ENCODE data around the gene ULK4.

The ULK4 gene

GRCh38 chr3:41991437-41991836, 29.5 kb upstream of the ULK4 start:
- Histone ChIP-seq H3K9me3 (ENCODE audit: control insufficient read depth, insufficient read depth, low read depth, low read length) (no peaks in the 10 kb centered on the region), H3K27ac (ENCODE audit: extremely low read depth, low read depth, low read length) (no peak overlapping the region), H3K36me3 (ENCODE audit: control insufficient read depth in 2 of 2, insufficient read depth in 1 of 2, low read length in 2 of 2) (no peaks in the 10 kb centered on the region), H3K4me3 (ENCODE audit: low read depth, low read length) (no peak overlapping the region), H3K4me1 (ENCODE audit: control insufficient read depth, insufficient read depth, low read length) (no peaks in the 10 kb centered on the region)
- ChIA-PET POLR2A (no interaction called here), CTCF (no interaction called here)
- peak; percentile 37; the same call in 1 of the 2 replicates for TF ChIP-seq SP7 (tag by site-specific recombination; IDR thresholded peaks at IDR 0.05)
- TF ChIP-seq ZNF585B (tag by site-specific recombination; IDR thresholded peaks at IDR 0.05): no peak

- no peak for TF ChIP-seq ZBTB21 (tag by site-specific recombination; IDR thresholded peaks at IDR 0.05)
- TF ChIP-seq ZNF174 (tag by site-specific recombination; IDR thresholded peaks at IDR 0.05): no peak
- TF ChIP-seq ZSCAN30 (tag by site-specific recombination; IDR thresholded peaks at IDR 0.05): no peak
- no peak for TF ChIP-seq ZNF514 (tag by site-specific recombination; IDR thresholded peaks at IDR 0.05)
- no peak for TF ChIP-seq PRDM1 (tag by site-specific recombination; IDR thresholded peaks at IDR 0.05)
- TF ChIP-seq ZNF777 (tag by site-specific recombination; IDR thresholded peaks at IDR 0.05; ENCODE audit: borderline replicate concordance): no peak
- TF ChIP-seq YY1 (tag by site-specific recombination; IDR thresholded peaks at IDR 0.05): no peak
- TF ChIP-seq ZNF664 (tag by site-specific recombination; IDR thresholded peaks at IDR 0.05): no peak
- TF ChIP-seq GLI2 (tag by site-specific recombination; IDR thresholded peaks at IDR 0.05; ENCODE audit: borderline replicate concordance, low read depth): no peak
- TF ChIP-seq ZBTB44 (tag by site-specific recombination; IDR thresholded peaks at IDR 0.05): no peak
- TF ChIP-seq ZXDB (tag by site-specific recombination; IDR thresholded peaks at IDR 0.05): no peak
- TF ChIP-seq ZSCAN5A (tag by site-specific recombination; IDR thresholded peaks at IDR 0.05): no peak
- TF ChIP-seq ZNF214 (tag by site-specific recombination; IDR thresholded peaks at IDR 0.05; ENCODE audit: borderline replicate concordance): no peak
- Histone ChIP-seq H3K36me3 (ENCODE audit: control insufficient read depth in 2 of 2, insufficient read depth in 1 of 2, low read length in 2 of 2) (no peaks in the 10 kb centered on the region), H3K27ac (ENCODE audit: extremely low read depth, low read depth, low read length) (no peak overlapping the region), H3K4me3 (ENCODE audit: low read depth, low read length) (no peak overlapping the region), H3K4me1 (ENCODE audit: control insufficient read depth, insufficient read depth, low read length) (no peaks in the 10 kb centered on the region), H3K9me3 (ENCODE audit: control insufficient read depth, insufficient read depth, low read depth, low read length) (no peaks in the 10 kb centered on the region)
- ChIA-PET POLR2A (no interaction called here), CTCF (no interaction called here)
Observed at GRCh38 chr3:41989518-41989917, 27.6 kb upstream of the ULK4 start.

GRCh38 chr3:41987627-41988026, 25.7 kb upstream of the ULK4 start:
- no peaks in the 10 kb centered on the region for H3K9me3 ChIP-seq (ENCODE audit: control insufficient read depth, insufficient read depth, low read depth, low read length)
- H3K4me1 ChIP-seq (ENCODE audit: control insufficient read depth, insufficient read depth, low read length): no peaks in the 10 kb centered on the region
- H3K27ac ChIP-seq (ENCODE audit: extremely low read depth, low read depth, low read length): no peak overlapping the region
- ChIA-PET POLR2A (no interaction called here), CTCF (no interaction called here)
- H3K36me3 ChIP-seq (ENCODE audit: control insufficient read depth in 2 of 2, insufficient read depth in 1 of 2, low read length in 2 of 2): no peaks in the 10 kb centered on the region
- H3K4me3 ChIP-seq (ENCODE audit: low read depth, low read length): no peak overlapping the region
- no peak for TF ChIP-seq ZBTB11 (tag by site-specific recombination; conservative IDR thresholded peaks at IDR 0.05; ENCODE audit: low read depth)
- no peak for TF ChIP-seq ZNF76 (tag by site-specific recombination; IDR thresholded peaks at IDR 0.05; ENCODE audit: borderline replicate concordance, low read depth)
- TF ChIP-seq ZNF548 (tag by site-specific recombination; IDR thresholded peaks at IDR 0.05): no peak
- no peak for TF ChIP-seq ZNF529 (tag by site-specific recombination; IDR thresholded peaks at IDR 0.05; ENCODE audit: insufficient replicate concordance)
- no peak for TF ChIP-seq ZNF561 (tag by site-specific recombination; IDR thresholded peaks at IDR 0.05; ENCODE audit: borderline replicate concordance)
- TF ChIP-seq ZNF600 (tag by site-specific recombination; IDR thresholded peaks at IDR 0.05): no peak
- no peak for TF ChIP-seq ZNF792 (tag by site-specific recombination; IDR thresholded peaks at IDR 0.05)
- no peak for TF ChIP-seq YY2 (tag by site-specific recombination; IDR thresholded peaks at IDR 0.05)
- TF ChIP-seq ZNF10 (tag by site-specific recombination; IDR thresholded peaks at IDR 0.05): no peak
- TF ChIP-seq ZNF280D (tag by site-specific recombination; IDR thresholded peaks at IDR 0.05): no peak
